ENCODE measurements around the gene HSPB1. TPM values are rescaled to one million over a fixed set of nuclear protein-coding genes. Genes with fewer than 3 reads are reported as not detected.

Gene HSPB1
- total RNA-seq, 4 donors from 2014 or later = 880 to 2,548 (median 1,000) TPM

- TF ChIP-seq EP300 (IDR thresholded peaks at IDR 0.05) = no peak
- TF ChIP-seq CTCF (IDR thresholded peaks at IDR 0.05) = no peak
- no peak for TF ChIP-seq POLR2A (IDR thresholded peaks at IDR 0.05)
- no peak for TF ChIP-seq POLR2AphosphoS5 (IDR thresholded peaks at IDR 0.05)
- no peak for ATAC-seq
- H3K4me1 ChIP-seq = peaks cover 0 to 73% (median 14%) of the 10 kb centered on the region in 3 donors
- no peaks in the 10 kb centered on the region for H3K27me3 ChIP-seq
- WGBS, 2 donors (ENCODE audit: low coverage in 1 of 2) = 81 to 83% methylated on average over 6 of the region's 8 CpGs
- no peak overlapping the region for H3K27ac ChIP-seq
- H3K4me3 ChIP-seq = no peak overlapping the region
- H3K36me3 ChIP-seq = peaks cover 0 to 53% of the 10 kb centered on the region in 2 donors
- no peaks in the 10 kb centered on the region for H3K9me3 ChIP-seq
These were observed 46.9 kb downstream of the HSPB1 start for GRCh38 chr7:76349313-76349885.

- Histone ChIP-seq H3K36me3 (peaks cover 0 to 34% of the 10 kb centered on the region in 2 donors), H3K27ac (no peak overlapping the region), H3K4me1 (peaks cover 2 to 84% (median 14%) of the 10 kb centered on the region in 3 donors)
These were observed 48.9 kb downstream of the HSPB1 start for GRCh38 chr7:76351372-76351771.

GRCh38 chr7:76352193-76352592 is 49.7 kb downstream of the HSPB1 start:
- no peak for ATAC-seq
- no peak for TF ChIP-seq EP300 (IDR thresholded peaks at IDR 0.05)
- TF ChIP-seq POLR2A (IDR thresholded peaks at IDR 0.05) = no peak
- no peak for TF ChIP-seq CTCF (IDR thresholded peaks at IDR 0.05)
- TF ChIP-seq POLR2AphosphoS5 (IDR thresholded peaks at IDR 0.05) = no peak
- H3K27ac ChIP-seq = peak overlapping the region in 3 of 4 donors; percentile 0 to 47 (median 43)
- peaks cover 0 to 25% of the 10 kb centered on the region in 2 donors for H3K36me3 ChIP-seq
- H3K27me3 ChIP-seq = no peaks in the 10 kb centered on the region
- no peak overlapping the region for H3K4me3 ChIP-seq
- peaks cover 6 to 84% (median 21%) of the 10 kb centered on the region in 3 donors for H3K4me1 ChIP-seq
- no peaks in the 10 kb centered on the region for H3K9me3 ChIP-seq
- WGBS, 2 donors (ENCODE audit: low coverage in 1 of 2) = 51% methylated on average over 6 of the region's 6 CpGs; no CpG with 5 or more reads in 1 of the 2 donors

More at GRCh38 chr7:76351372-76351771, 48.9 kb downstream of the HSPB1 start:
- TF ChIP-seq EP300 (IDR thresholded peaks at IDR 0.05) = no peak
- TF ChIP-seq POLR2A (IDR thresholded peaks at IDR 0.05) = no peak
- TF ChIP-seq POLR2AphosphoS5 (IDR thresholded peaks at IDR 0.05) = no peak
- no peak for TF ChIP-seq CTCF (IDR thresholded peaks at IDR 0.05)
- WGBS, 2 donors (ENCODE audit: low coverage in 1 of 2) = 86 to 95% methylated on average over 4 to 7 of the region's 7 CpGs
- H3K4me3 ChIP-seq = no peak overlapping the region
- H3K9me3 ChIP-seq = no peaks in the 10 kb centered on the region
- ATAC-seq = no peak
- H3K27me3 ChIP-seq = no peaks in the 10 kb centered on the region

GRCh38 chr7:76353744-76354143 is 51.3 kb downstream of the HSPB1 start:
- 90 to 100% methylated on average over 2 of the region's 5 CpGs for WGBS, 2 donors (ENCODE audit: low coverage in 1 of 2)
- ATAC-seq = no peak
- Histone ChIP-seq H3K27me3 (no peaks in the 10 kb centered on the region), H3K4me1 (peaks cover 6 to 77% (median 24%) of the 10 kb centered on the region in 3 donors), H3K9me3 (no peaks in the 10 kb centered on the region), H3K36me3 (peaks cover 0 to 14% of the 10 kb centered on the region in 2 donors), H3K4me3 (no peak overlapping the region), H3K27ac (peak overlapping the region in 1 of 4 donors; percentile 4)
- TF ChIP-seq POLR2A (IDR thresholded peaks at IDR 0.05) (no peak), EP300 (IDR thresholded peaks at IDR 0.05) (no peak), POLR2AphosphoS5 (IDR thresholded peaks at IDR 0.05) (no peak), CTCF (IDR thresholded peaks at IDR 0.05) (no peak)

Other genes with a start within 250 kb of the HSPB1 start
- gene SRRM3, start 100.8 kb upstream of the HSPB1 start, total RNA-seq = 1 to 10 TPM; 1.6 to 4.1 (median 2.8) TPM
- gene YWHAG, start 56.3 kb downstream of the HSPB1 start, total RNA-seq = 10 to 100 TPM; 49.8 to 86.2 (median 70.3) TPM
- gene SSC4D, start 107.0 kb downstream of the HSPB1 start, total RNA-seq = 1 to 10 TPM in 2 of 4 donors, under 1 TPM in 1, not detected in 1; 0.47 to 1.4 (median 1.1) TPM
- 1 to 10 TPM in 1 of 4 donors, under 1 TPM in 3; 0.20 to 4.7 (median 0.31) TPM for gene ZP3, start 122.3 kb downstream of the HSPB1 start, total RNA-seq
- gene DTX2, start 159.0 kb downstream of the HSPB1 start, total RNA-seq = 10 to 100 TPM; 15.4 to 28.6 (median 24.8) TPM
- gene UPK3B, start 207.9 kb downstream of the HSPB1 start, total RNA-seq = under 1 TPM in 2 of 4 donors, not detected in 2; 0.40 to 0.81 TPM
- gene SPDYE16, start 240.6 kb downstream of the HSPB1 start, total RNA-seq = 1 to 10 TPM in 1 of 4 donors, under 1 TPM in 2, not detected in 1; 0.42 to 3.7 (median 0.94) TPM